T47D (cell line): ENCODE data around the gene RECQL5.

Experiments
- DNase-seq, 2 experiments: peaks; one replicate each; pipeline versions ENCODE4 v3.0.0 to v3.0.0-alpha.2; 2011 to 2012; ENCODE audit warnings: low read depth in 1 of 2, low spot score in 1 of 2
- JUND ChIP-seq: IDR thresholded peaks from 2 replicates; pipeline ENCODE4 v1.6.1; 2012; ENCODE audit warnings: low read depth
- in situ Hi-C: cut with HindIII; loops from 2 replicates; pipeline ENCODE4 v1.10.0; 2016; ENCODE audit warnings: low sequenced_read_pairs, low pct_unique_long_range_greater_than_20kb

RECQL5 gene

DNA sequence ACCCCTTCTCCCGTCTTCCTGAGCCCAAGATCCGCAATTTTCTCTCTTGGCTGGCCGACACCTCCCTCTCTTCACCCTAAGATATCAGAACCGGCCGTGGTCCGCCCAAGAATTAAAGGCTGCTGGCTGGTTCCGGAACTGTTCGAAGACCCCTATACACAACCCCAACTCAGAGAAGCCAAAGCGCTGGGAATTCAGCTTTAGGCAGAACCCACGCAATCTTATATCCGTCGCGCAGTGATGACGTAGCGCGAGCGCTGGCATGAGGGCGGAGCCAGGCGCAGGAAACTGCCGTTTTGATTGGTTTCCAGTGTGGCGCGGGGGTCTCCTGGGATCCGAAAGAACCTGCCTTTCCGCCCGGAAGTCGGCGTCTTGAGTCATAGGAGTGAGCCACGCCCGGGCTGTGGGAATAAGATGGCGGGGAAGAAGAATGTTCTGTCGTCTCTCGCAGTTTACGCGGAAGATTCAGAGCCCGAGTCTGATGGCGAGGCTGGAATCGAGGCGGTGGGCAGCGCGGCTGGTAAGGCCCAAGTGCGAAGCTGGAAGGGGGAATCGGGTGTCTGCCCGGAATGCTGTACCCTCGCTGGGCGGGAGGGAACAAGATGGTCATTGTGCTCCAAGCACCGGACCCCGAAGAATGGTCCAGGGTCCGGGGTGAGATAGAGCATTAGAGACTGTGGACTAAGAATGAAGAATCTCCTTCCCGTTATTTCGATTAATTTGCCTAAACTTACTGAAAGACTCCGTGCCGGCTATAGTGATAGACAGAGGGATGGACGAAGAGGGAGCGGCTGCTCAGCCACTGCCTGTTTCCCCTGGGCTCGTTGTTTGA lies at the start of gene RECQL5, which contains the start of gene SAP30BP:
TSS of gene RECQL5 (minus strand) at position 196 of the 832 bp plus-strand sequence. CDS start 597 bp downstream, outside the sequence.
TSS of gene SAP30BP (plus strand) at position 380 of the 832 bp plus-strand sequence. CDS start at position 415, 35 bp downstream.
- no peak for TF ChIP-seq JUND
- in situ Hi-C loops = no loop called here
- peak; percentile 80 to 99 for DNase-seq

- no peak for DNase-seq
- in situ Hi-C loops = no loop called here
- TF ChIP-seq JUND = no peak
These were observed 45.5 kb upstream of the RECQL5 start for GRCh38 chr17:75712446-75712845.

DNA sequence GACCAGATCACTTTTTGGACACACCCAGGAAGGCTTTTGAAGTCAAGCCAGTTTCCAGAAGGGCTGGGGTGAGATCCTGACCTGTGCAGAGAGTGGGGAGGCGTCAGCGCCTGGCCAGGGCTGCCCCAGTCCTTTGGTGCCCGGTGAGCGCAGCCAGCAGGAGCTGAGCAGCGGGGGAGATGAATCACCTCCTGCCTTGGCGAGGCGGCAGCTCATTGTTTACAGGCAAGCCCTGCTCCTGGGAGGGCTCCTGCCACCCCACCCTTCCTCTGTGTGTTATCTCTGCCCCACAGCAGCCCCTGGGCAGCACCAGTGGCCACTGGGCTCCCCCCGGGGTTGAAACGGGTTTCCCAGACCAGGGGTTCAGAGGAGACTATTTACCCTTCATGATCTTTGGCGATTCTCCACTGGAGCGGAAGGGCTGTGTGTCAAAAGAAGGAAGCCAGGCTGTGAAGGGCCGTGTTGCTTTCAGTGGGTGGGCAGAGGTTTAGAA lies 40.2 kb upstream of the RECQL5 start:
- DNase-seq = no peak
- in situ Hi-C loops = no loop called here
- TF ChIP-seq JUND = no peak

- no peak for TF ChIP-seq JUND
- DNase-seq = no peak
- in situ Hi-C loops = no loop called here
These were observed 39.2 kb upstream of the RECQL5 start for GRCh38 chr17:75706042-75706728.

DNA sequence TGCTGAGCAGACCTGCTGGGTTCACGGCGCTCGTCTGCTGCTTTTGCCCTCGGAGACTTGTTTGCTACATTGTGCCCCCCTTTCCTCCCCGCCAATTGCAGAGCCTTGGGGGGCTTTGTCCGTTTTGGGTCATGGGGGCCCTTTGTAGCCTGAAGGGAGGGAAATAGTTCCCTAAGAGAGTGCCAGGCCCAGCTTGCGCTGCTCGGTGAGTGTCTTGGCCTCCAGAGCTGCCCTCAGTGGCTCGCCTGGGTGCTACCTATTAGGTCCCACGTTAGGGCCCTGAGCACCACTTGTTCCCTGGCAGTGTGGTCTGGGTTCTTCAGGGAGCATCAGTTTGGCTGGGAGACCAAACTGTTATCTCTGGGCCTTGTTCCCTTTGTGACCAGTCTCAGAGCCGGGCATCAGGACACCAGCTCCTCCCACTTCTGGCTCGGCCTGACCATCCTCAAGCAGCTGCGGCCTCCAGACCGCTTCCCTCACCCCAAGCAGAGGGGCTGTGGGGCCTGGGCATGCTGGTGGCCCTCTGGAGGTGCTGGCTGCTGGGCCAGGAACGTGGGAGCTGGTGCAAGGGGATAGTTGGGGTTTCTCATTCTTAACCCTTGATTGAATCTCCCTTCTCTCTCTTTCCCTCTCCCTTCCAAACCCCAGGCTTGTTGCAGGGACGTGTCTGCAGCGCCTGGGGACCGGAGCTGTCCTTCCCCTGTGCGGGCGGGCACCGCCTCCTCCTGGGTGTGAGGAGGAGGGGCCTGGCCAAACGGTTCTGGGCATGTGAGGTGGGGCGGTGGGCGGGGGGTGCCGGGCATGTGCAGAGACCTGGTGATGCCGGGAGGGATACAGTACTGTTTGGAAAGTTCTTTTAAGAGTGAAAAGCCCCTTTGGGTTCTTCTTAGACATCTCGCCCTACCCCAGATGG lies 38.3 kb upstream of the RECQL5 start:
- no peak for DNase-seq
- in situ Hi-C loops = no loop called here
- no peak for TF ChIP-seq JUND

DNA sequence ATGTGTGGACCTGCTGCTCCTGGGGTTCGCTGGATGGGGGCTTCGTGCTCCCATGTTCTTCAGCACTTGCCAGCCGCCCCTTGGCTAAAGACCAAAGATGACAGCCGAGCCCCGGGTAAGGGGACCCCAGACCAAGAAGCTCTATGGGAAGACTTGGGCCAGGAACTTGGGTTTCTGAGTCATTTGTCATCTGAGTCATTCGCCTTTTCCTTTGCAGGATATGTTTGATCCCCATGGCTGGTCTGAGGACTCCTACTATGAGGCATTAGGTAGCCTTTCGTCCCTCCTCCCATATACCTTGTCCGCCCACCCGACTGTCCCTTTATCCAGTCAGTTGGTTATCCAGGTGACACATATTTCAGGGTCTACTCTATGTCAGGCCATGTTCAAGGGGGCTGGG lies 36.6 kb upstream of the RECQL5 start:
- no peak for TF ChIP-seq JUND
- no peak for DNase-seq
- in situ Hi-C loops = no loop called here

DNA sequence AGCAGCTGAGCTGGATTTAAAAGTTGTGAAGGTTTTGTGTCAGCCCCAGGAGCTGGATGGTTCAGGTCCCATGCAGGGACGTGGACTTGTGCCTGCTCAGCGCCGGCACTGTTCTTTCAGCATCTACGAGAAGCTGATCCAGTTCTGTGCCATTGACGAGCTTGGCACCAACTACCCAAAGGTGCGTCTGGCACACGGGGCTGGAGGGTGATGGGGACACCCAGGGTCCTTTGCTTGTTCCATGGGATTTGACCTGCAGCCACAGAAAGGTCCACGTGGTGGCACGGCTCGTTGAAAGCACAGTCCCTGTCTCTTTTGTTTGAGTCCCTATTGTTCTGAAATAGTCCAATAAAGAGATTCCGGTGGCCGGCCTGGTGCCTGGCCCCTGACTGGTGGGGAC lies 36.2 kb upstream of the RECQL5 start:
- in situ Hi-C loops = no loop called here
- TF ChIP-seq JUND = no peak
- no peak for DNase-seq

DNA sequence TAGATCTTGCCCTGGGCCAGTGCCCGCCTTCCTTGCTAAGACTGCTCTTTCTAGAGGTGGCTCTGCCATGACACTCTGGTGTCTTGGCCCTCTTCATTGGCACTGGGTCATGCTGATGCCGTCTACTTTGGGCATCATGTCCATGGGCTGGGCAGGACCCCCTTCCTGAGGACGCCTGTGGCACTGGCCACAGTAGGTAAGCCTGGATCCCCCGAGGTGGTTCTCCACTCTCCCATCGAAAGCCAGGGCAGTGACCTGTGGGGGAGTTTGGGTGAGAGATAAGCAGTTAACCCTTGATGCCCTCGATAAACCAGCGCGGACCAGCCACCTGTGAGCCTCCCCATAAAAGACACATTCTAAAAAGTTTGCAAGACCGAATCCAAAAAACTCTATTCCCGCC lies 34.3 kb upstream of the RECQL5 start:
- in situ Hi-C loops = no loop called here
- DNase-seq = no peak

GRCh38 chr17:75698659-75699058 lies 31.7 kb upstream of the RECQL5 start:
- no peak for DNase-seq
- no peak for TF ChIP-seq JUND
- in situ Hi-C loops = no loop called here

More for the DNA sequence above, 34.3 kb upstream of the RECQL5 start:
- TF ChIP-seq JUND = no peak

DNA sequence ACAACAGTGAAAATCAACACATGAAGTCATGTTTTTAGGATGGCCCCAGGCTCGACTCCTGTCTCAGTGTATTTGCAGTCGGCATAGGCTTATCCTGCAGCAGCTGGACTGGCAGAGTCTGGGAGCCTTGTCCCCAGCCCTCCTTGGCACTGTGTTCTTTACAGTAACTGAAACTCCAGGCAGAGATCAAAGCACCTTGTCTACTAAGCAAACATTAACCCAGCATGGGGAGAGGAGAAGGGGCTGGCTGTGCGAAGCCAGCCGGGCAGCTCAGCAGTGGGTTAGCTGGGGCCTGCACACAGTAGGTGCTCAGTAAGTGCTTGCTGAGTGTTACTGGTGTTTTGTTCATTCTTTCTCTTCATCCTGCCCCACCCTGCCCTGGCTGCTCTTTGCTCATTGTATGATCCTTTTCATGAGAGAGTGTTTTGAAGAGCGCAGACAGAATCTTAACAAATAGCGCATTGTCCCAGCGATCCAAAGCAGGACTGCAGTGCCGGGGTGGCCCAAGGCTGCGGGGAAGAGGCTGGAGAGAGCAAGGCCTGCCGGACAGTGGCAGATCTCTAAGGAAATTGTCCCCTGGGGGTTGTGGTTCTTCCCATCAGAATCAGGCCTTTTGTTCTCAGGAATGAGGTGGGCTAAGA lies 30.8 kb upstream of the RECQL5 start:
- in situ Hi-C loops = no loop called here
- TF ChIP-seq JUND = no peak
- peak in 1 of 2 experiments; percentile 16 for DNase-seq

GRCh38 chr17:75695830-75696271 lies 28.9 kb upstream of the RECQL5 start:
- no peak for TF ChIP-seq JUND
- no peak for DNase-seq
- in situ Hi-C loops = no loop called here
